Mucosa of stomach (tissue), 1 donor: ENCODE measurements around the gene SCYGR6.
"Not testable (repeated sequence)": the region's sequence is repeated elsewhere in the genome, so short reads cannot be mapped to it uniquely, and the experiment has no call there.

Experiments used
- H3K27me3 ChIP-seq: one replicate; pipeline ENCODE4 v1.7.0; 2013; ENCODE audit warnings: mild to moderate bottlenecking, low read length; ENCODE audit not compliant: control insufficient read depth, insufficient read depth
- H3K36me3 ChIP-seq: one replicate; pipeline ENCODE4 v1.7.0; 2013; ENCODE audit warnings: low read length; ENCODE audit not compliant: control insufficient read depth, insufficient read depth
- H3K4me1 ChIP-seq: one replicate; pipeline ENCODE4 v1.7.0; 2013; ENCODE audit warnings: mild to moderate bottlenecking, low read length; ENCODE audit not compliant: control insufficient read depth, insufficient read depth
- H3K4me3 ChIP-seq: one replicate; pipeline ENCODE4 v1.7.0; 2013; ENCODE audit warnings: low read length
- H3K9ac ChIP-seq: one replicate; pipeline ENCODE4 v1.7.0; 2013; ENCODE audit warnings: mild to moderate bottlenecking, low read length, moderate library complexity
- H3K9me3 ChIP-seq: one replicate; pipeline ENCODE4 v1.7.0; 2013; ENCODE audit warnings: mild to moderate bottlenecking, low read length, moderate library complexity; ENCODE audit not compliant: control insufficient read depth
- donor health status: Pancreatic carcinoma.

SCYGR6 gene

GRCh38 chr2:227724394-227725039 lies at the start of gene SCYGR6:
Gene SCYGR6, minus strand, starts transcription at chr2:227724757. Its CDS starts 0 bp downstream, at chr2:227724757.
- Histone ChIP-seq H3K4me1 (no peaks in the 10 kb centered on the region), H3K36me3 (no peaks in the 10 kb centered on the region), H3K9me3 (no peaks in the 10 kb centered on the region), H3K9ac (no peak within 1 kb of the TSS), H3K27me3 (no peaks in the 10 kb centered on the region), H3K4me3 (no peak within 1 kb of the TSS)

DNA sequence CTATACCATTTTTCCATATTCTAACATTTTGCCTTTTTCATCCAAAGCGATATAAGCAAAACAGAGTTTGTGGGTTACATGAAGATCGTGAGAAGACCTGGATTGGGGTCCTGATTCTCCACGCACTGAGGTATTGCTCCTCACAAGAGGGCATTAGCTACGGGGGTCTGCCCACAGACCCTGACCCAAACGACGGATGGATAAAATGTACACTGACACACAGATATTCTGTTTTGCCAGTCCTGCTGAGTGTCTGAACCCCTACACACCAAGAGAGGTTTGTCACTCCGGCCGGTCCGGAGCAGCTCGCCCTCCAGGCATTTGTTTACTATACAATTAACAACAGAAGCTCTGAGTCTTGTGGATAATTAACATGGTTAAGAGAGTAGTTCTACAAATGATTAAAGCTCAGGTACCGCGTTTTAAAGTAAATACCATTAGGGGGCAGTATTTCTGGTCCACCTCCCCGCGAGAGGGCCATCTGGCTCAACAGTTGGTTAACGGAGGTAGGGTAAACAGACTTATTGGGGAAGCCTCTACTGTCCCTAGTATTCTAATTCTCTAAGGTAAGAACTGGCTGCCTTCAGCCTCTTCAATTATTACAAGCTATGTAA lies 49.6 kb upstream of the SCYGR6 start:
- Histone ChIP-seq H3K27me3 (no peaks in the 10 kb centered on the region), H3K9ac (no peak overlapping the region), H3K9me3 (no peaks in the 10 kb centered on the region), H3K4me3 (no peak overlapping the region), H3K4me1 (peaks cover 7% of the 10 kb centered on the region), H3K36me3 (no peaks in the 10 kb centered on the region)

DNA sequence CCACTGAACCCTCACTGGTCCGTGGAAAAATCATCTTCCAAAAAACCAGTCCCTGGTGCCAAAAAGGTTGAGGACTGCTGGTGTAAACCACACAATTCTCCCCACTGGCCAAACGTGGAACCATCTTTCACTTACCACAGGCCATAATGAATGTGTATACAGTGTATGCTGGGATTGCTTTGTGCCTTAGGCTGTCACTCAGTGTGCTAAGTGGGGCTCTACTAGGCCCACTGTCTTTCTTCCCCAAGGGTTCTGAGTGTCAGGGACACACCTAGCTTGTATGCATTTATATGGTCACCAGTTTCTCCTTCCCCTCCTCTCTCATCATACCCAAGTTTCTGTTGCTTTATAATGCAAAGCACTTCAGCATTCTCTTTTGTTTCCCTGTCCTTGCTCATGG lies 48.4 kb upstream of the SCYGR6 start:
- H3K9me3 ChIP-seq: no peaks in the 10 kb centered on the region
- peaks cover 7% of the 10 kb centered on the region for H3K4me1 ChIP-seq
- no peak overlapping the region for H3K4me3 ChIP-seq
- no peaks in the 10 kb centered on the region for H3K27me3 ChIP-seq
- no peaks in the 10 kb centered on the region for H3K36me3 ChIP-seq
- no peak overlapping the region for H3K9ac ChIP-seq

DNA sequence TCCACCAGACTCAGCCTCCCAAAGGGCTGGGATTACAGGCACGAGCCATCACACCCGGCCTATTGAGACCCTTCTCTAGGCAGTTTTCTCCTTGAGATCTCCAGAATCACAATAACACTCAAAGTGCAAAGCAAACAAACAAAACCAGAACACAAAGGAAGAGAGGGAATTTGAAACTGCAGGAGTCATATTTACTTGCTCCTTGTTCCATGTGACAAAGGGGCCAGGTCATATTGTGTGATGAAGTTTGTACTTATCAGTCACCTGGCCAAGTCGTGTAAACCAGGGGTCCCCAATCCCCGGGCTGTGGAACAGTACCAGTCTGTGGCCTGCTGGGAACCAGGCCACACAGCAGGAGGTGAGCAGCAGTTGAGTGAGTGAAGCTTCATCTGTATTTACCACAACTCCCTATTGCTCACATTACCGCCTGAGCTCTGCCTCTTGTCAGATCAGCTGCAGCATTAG lies 47.7 kb upstream of the SCYGR6 start:
- Histone ChIP-seq H3K36me3 (no peaks in the 10 kb centered on the region), H3K9me3 (no peaks in the 10 kb centered on the region), H3K27me3 (no peaks in the 10 kb centered on the region), H3K4me1 (peaks cover 7% of the 10 kb centered on the region), H3K4me3 (no peak overlapping the region), H3K9ac (no peak overlapping the region)

GRCh38 chr2:227767830-227768229 lies 43.3 kb upstream of the SCYGR6 start:
- no peaks in the 10 kb centered on the region for H3K27me3 ChIP-seq
- H3K4me1 ChIP-seq: no peaks in the 10 kb centered on the region
- no peaks in the 10 kb centered on the region for H3K9me3 ChIP-seq
- no peaks in the 10 kb centered on the region for H3K36me3 ChIP-seq
- no peak overlapping the region for H3K4me3 ChIP-seq
- no peak overlapping the region for H3K9ac ChIP-seq

DNA sequence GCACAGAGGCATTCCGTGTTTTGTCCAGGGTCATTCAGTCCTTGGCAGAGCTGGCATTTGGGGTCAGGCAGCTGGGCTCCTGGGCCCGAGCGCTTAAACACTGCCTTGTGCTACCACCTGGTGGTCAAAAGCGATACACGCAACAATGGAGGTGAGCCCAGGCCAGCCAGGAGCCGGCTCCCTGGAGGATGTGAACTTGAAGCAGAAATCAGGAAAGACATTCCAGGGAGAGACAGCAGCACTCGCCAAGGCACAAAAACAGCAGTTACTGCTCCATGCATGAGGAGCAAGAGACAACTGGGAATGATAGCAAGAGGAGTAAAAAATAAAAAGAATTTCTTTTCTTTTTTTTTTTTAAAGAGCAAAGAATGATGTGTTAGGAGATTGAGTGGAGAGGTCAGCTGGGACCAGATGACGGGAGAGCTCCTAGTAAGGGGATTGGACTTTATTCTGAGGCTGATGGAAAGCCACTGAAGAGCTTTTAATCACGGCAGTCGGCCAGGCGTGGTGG lies 41.9 kb upstream of the SCYGR6 start:
- no peaks in the 10 kb centered on the region for H3K27me3 ChIP-seq
- no peaks in the 10 kb centered on the region for H3K9me3 ChIP-seq
- no peaks in the 10 kb centered on the region for H3K36me3 ChIP-seq
- H3K4me1 ChIP-seq: no peaks in the 10 kb centered on the region
- no peak overlapping the region for H3K4me3 ChIP-seq
- no peak overlapping the region for H3K9ac ChIP-seq

GRCh38 chr2:227765788-227766372 lies 41.3 kb upstream of the SCYGR6 start:
- Histone ChIP-seq H3K27me3 (no peaks in the 10 kb centered on the region), H3K36me3 (no peaks in the 10 kb centered on the region), H3K4me1 (no peaks in the 10 kb centered on the region), H3K4me3 (no peak overlapping the region), H3K9me3 (no peaks in the 10 kb centered on the region), H3K9ac (no peak overlapping the region)

DNA sequence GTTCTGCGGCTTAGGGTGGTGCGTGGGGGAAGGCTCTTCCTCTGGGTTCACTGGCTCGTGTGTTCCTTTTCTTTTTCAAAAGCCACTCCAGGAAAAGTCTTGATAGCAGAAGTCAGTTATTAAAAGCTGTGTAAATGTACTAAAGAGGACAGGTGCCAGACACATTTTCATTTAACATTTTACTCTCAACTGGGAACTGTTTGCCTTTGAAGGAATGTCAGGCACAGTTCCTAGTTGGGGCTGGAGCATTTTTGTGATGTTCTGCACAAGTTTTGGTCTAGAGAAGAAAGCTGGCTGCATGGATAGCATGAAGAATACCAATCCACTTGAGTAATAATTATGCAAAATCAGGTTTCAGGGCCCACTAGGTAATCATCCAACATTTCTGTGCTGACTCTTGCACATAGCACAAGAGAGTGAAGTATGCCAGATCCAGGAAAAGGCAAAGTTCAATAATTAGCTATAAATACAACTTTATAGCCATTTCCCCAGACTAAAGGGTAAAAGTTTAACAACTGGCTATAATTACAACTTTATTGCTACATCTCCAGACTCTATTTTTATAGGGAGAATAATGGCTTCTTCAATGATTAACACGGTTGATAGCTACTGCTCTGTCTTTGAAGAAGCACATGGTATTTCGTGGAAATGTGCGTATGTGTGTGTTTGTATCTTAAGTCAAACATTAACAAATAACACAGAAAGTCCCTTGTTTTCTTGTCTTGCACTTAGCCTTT lies 37.4 kb upstream of the SCYGR6 start:
- H3K9ac ChIP-seq: no peak overlapping the region

GRCh38 chr2:227759411-227760118 lies 35.0 kb upstream of the SCYGR6 start:
- H3K4me3 ChIP-seq: no peak overlapping the region
- H3K27me3 ChIP-seq: no peaks in the 10 kb centered on the region
- no peaks in the 10 kb centered on the region for H3K36me3 ChIP-seq
- H3K9ac ChIP-seq: no peak overlapping the region
- peaks cover 6% of the 10 kb centered on the region for H3K4me1 ChIP-seq
- H3K9me3 ChIP-seq: no peaks in the 10 kb centered on the region

More for the DNA sequence above, 37.4 kb upstream of the SCYGR6 start:
- no peak overlapping the region for H3K4me3 ChIP-seq
- H3K27me3 ChIP-seq: no peaks in the 10 kb centered on the region
- H3K36me3 ChIP-seq: no peaks in the 10 kb centered on the region
- H3K9me3 ChIP-seq: no peaks in the 10 kb centered on the region
- H3K4me1 ChIP-seq: peaks cover 6% of the 10 kb centered on the region

GRCh38 chr2:227756261-227756660 lies 31.7 kb upstream of the SCYGR6 start:
- H3K9me3 ChIP-seq, H3K9ac ChIP-seq, H3K36me3 ChIP-seq, H3K4me1 ChIP-seq, H3K4me3 ChIP-seq, H3K27me3 ChIP-seq: not testable (repeated sequence)

DNA sequence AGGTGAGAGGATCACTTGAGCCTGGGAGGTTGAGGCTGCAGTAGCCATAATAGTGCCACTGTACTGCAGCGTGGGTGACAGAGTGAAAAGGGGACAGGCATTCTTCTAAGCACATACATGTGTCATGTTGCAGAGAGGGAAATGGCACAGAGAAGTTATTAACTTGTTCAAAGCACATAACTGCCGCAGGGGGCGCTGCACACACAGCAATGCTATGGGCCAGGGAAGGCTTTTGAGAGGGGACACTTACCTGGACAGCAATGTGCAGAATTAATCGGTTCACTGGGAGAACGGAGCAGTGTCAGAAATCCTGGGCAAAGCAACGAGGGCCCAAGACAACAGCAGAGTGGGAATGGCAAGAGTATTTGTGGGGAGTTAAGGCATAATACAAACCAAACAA lies 23.5 kb upstream of the SCYGR6 start:
- Histone ChIP-seq H3K36me3 (no peaks in the 10 kb centered on the region), H3K9ac (no peak overlapping the region), H3K4me1 (no peaks in the 10 kb centered on the region), H3K4me3 (no peak overlapping the region), H3K9me3 (no peaks in the 10 kb centered on the region), H3K27me3 (no peaks in the 10 kb centered on the region)
